Stimulated activated CD4-positive, alpha-beta T cell treated with anti-CD3 and anti-CD28 coated beads, Interleukin-1b, Interleukin-23, amount 100 ng/mL, for 4 hours (primary cell): ENCODE data around the gene RAB4B.
"Not testable (repeated sequence)": the region's sequence is repeated elsewhere in the genome, so short reads cannot be mapped to it uniquely, and the experiment has no call there.

ENCODE experiments used
- DNase-seq, 2 donors: peaks; one replicate each; pipeline ENCODE4 v3.0.0-alpha.2; 2020; ENCODE audit warnings: low read depth in 2 of 2

The RAB4B gene

DNA sequence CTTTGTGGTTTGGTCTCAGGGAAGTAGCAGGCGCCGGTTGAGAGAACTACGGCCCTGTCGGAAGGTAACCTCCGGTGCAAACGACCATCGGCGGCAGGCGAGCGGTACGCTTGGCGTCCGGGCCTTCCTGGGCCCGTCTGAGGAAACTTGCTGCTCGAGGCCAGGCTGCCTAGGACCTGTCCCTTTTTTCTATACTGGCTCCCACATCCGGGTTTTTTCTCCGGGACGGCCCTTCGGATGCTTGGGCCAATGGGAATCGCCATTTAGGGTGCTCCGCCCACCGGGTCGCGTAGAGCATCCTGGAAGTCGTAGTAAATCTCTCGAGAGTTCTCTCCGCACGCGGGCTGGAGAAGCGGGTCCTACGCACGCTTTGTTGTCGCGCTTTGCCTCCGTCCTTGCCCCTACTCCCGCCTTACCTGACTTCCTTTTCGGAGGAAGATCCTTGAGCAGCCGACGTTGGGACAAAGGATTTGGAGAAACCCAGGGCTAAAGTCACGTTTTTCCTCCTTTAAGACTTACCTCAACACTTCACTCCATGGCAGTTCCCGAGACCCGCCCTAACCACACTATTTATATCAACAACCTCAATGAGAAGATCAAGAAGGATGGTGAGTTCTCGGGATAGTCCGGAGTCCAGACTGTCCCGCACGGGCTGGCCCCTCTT is 27.0 kb upstream of the RAB4B start, which contains the start of gene SNRPA:
TSS of gene SNRPA (plus strand) at position 330 of the 664 bp plus-strand sequence. CDS start at position 536, 206 bp downstream.
- DNase-seq = peak; percentile 88 to 90

DNA sequence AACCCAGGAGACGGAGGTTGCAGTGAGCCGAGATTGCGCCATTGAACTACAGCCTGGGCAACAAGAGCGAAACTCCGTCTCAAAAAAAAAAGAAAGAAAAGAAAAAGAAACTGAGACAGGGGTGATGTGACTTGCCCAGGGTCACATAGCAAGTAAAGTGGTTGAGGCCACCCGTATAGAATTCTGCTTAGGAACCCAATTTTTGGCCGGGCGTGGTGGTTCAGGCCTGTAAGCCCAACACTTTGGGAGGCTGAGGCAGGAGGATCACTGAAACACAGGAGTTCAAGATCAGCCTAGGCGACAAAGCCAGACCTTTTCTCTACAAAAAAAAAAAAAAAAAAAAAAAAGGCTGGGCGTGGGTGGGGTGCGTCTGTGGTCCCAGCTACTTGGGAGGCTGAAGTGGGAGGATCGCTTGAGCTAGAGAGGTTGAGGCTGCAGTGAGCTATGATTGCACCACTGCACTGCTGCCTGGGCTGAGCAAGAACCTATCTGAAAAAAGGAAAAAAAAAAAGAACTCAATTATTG is 25.7 kb upstream of the RAB4B start:
- DNase-seq = no peak

DNA sequence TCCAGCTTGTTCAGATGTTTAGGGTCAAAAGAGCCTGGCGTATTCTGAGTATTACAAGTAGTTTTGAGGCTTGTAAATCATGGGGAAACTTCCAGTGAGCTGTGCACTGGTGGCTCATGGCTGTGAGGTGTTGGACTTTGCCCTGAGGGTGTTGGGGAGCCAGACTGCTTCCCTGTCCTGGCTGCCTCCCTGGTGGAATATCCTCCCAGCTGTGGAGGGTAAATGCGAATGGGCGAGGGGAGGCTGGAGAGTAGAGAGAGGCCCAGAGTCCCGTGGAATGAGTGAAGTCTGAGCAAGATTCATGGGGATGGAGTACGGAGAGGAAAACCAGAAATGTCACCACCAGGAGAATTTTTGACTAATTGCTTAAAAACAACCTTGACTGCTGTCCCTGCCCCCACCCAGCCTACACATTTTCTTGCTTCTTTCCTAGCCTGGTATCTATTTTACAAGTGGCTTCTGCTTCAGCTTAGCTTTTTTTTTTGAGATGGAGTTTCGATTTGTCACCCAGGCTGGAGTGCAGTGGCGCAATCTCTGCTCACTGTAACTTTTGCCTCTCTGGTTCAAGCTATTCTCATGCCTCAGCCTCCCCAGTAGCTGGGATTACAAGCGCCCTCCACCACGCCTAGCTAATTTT is 23.3 kb upstream of the RAB4B start:
- DNase-seq = peak in 1 of 2 donors; percentile 57

DNA sequence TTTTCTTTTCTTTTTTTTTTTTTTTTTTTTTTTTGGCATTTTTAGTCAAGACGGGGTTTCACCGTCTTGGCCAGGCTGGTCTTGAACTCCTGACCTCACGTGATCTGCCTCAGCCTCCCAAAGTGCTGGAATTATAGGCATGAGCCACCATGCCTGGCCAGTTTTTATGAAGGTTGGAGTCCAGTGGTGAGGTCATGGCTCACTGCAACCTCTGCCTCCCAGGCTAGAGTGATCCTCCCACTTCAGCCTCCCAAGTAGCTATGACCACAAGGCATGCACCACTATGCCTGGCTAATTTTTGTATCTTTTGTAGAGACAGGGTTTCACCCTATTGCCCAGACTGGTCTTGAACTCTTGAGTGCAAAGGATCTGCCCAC is 22.8 kb upstream of the RAB4B start:
- DNase-seq = no peak

DNA sequence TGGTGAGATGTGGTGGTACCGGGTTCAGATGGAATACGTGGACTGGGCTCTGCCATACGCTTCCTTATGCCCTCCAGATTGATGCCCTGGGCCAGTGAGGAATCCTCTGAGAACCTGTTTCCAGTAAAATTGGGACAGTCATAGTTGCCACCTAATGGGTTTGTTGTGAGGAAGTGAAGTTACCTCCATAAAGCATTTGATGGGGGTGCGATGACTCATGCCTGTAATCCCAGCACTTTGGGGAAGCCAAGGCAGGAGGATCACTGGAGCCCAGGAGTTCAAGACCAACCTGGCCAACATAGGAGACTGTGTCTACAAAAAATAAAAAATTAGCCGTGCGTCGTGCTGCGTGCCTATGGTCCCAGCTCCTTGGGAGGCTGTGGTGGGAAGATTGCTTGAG is 22.3 kb upstream of the RAB4B start:
- no peak for DNase-seq

DNA sequence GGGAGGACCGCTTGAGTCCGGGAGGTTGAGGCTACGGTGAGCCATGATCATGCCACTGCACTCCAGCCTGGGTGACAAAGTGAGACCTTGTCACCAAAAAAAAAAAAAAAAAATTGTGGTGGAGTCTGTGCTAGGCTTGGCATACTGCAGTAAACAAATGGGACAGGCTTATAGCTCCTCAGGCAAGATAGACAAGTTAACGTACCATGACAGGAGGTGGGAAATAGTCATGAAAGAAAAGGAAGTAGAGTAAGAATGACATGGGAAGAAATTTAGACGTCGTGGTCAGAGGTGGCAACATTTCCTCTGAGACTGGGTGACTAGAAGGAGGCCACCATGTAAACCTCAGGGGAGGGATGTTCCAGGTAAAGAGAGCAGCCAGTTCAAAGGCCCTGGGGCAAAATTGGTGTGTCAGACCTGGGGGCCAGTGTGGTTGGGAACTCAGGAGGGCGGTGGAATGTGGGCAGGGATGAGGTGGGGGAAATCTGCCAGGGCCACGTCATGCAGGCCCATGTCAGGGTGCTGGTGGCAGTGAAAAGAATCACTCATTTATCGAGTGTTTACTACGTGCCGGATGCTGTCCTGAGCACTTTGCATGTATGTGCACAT is 21.4 kb upstream of the RAB4B start:
- DNase-seq = no peak

DNA sequence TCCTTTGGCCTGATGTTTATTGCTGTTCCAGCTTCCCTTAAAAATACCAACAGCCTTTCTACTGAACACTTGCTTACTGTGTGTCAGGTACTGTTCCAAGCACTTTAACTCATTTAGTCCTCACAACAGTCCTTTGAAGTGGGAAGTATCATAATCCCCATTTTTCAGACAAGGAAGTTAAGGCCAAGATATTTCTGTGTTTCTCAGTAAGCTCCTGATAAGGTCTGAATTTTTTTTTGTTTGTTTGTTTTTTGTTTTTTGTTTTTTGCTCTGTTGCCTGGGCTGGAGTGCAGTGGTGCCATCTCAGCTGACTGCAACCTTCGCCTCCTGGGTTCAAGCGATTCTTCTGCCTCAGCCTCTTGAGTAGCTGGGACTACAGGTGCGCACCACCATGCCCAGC is 19.6 kb upstream of the RAB4B start:
- no peak for DNase-seq

DNA sequence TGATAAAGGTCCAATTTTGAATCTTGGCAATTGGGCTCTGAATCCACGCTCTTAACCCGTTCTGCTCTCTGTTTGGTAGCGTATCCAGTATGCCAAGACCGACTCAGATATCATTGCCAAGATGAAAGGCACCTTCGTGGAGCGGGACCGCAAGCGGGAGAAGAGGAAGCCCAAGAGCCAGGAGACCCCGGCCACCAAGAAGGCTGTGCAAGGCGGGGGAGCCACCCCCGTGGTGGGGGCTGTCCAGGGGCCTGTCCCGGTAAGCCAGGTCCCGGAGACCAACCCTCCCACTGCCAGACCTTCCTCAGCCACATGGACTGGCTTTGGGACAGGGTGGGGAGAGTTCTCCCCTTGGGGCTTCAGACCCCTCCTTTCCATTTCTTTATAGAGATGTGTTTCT is 18.7 kb upstream of the RAB4B start:
- DNase-seq = no peak

DNA sequence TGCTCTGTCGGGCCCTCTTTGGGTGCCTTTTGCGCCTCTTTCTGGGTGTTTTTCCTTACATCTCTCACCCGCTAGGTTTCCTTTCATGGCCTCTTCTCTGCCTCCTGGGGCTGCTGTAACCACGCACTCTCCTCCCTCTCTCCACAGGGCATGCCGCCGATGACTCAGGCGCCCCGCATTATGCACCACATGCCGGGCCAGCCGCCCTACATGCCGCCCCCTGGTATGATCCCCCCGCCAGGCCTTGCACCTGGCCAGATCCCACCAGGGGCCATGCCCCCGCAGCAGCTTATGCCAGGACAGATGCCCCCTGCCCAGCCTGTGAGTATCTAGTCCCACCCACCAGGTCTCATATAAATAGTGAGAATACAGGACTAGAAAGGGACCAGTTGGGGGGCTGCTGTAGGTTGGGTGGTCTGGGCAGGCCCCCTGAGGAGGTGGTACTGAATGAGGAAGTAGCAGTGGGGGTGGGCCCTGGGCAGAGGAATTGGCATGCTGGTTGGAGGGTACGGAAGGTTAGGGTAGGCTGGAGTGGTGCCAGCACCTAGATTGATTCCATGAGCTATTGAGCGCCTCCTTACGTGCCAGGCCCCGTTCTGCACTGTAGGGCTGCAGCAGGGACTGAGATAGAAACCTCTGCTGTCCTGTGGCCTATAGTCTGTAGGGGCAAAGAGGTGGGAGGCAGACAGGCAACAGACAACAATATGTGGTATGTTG is 15.1 kb upstream of the RAB4B start:
- DNase-seq = no peak

DNA sequence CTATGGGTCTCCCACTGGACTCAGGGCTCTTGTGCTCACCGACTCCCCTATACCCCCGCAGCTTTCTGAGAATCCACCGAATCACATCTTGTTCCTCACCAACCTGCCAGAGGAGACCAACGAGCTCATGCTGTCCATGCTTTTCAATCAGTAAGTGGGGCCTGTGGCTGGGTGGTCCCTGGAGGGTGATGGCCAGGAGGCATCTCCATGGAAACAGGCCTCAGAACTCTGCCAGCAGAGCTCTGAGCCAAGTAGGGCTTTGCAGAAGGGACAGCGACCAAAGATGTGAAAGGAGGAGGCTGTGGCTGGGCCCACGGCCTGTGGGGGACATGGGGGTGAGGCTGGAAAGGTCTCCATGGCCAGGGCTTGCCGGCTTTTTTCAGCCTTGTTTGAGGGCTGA is 14.5 kb upstream of the RAB4B start:
- DNase-seq = no peak

DNA sequence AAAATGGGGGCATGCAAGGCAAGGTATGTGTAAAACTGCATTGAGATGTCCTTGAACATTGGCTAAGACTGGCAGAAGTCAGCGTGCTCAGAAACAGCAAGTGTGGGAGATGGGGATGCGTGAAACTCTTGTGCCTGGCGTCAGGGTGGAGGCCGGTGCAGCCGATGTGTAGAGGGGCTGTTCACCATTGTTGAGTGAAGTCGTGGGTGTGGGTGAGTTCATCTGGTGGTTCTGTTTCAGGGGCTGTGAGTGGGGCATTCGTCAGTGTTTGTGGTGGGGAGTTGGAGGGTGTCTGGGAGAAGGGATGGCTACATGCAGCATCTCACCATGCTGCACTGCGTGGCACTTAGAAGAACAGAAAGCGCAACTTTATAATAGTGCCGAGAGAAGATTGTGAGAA is 14.1 kb upstream of the RAB4B start:
- no peak for DNase-seq

DNA sequence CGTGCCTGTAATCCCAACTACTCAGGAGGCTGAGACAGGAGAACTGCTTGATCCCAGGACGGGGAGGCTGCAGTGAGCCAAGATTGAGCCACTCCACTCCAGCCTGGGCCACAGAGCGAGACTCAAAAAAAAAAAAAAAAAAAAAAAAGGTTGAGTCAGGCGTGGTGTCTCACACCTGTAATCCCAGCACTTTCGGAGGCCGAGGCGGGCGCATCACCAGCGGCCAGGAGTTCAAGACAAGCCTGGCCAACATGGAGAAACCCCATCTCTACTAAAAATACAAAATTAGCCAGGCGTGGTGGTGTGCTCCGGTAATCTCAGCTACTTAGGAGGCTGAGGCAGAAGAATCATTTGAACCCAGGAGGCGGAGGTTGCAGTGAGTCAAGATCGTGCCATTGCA is 11.7 kb upstream of the RAB4B start:
- DNase-seq = not testable (repeated sequence)

DNA sequence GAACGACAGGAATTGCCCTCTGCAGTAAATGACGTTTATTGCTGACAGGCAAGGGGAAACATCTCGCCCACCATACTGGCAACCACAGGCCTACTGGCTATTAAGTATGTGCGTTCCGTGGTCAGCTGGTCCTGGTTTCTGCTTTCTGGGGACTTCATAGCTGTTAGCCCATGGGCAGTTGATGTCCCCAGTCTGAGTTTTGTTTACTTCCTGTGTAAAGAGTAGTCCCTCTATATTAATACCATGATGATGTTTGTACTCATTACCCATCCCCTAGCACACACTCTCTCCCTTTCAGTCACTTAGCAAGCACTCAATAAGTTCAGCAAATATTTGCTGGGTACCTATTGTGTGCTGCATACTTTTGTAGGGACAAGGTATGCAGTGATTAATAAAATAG is 9.2 kb upstream of the RAB4B start:
- DNase-seq = no peak

DNA sequence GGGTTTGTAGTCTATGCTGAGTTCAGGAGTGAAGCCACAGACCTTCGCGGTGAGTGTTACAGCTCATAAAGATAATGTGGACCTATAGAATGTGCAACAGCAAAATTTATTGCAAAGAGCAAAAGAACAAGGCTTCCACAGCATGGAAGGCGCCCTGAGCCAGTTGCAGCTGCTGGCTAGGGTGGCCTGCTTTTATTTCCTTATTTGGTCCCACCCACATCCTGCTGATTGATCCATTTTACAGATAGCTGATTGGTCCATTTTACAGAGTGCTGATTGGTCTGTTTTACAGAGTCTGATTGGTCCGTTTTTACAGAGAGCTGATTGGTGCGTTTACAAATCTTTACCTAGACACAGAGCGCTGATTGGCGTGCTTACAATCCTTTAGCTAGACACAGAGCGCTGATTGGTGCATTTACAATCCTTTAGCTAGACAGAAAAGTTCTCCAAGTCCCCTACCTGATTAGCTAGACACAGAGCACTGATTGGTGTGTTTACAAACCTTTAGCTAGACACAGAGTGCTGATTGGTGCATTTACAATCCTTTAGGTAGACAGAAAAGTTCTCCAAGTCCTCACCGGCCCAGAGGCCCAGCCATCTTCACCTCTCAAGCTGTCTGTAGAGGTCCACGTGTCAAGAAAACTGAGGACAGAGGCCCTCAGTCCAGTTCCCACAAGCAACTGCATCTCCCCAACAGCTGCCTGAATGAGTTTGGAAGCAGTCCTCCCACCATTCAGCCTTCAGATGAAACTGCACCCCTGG is 6.8 kb upstream of the RAB4B start:
- not testable (repeated sequence) for DNase-seq

DNA sequence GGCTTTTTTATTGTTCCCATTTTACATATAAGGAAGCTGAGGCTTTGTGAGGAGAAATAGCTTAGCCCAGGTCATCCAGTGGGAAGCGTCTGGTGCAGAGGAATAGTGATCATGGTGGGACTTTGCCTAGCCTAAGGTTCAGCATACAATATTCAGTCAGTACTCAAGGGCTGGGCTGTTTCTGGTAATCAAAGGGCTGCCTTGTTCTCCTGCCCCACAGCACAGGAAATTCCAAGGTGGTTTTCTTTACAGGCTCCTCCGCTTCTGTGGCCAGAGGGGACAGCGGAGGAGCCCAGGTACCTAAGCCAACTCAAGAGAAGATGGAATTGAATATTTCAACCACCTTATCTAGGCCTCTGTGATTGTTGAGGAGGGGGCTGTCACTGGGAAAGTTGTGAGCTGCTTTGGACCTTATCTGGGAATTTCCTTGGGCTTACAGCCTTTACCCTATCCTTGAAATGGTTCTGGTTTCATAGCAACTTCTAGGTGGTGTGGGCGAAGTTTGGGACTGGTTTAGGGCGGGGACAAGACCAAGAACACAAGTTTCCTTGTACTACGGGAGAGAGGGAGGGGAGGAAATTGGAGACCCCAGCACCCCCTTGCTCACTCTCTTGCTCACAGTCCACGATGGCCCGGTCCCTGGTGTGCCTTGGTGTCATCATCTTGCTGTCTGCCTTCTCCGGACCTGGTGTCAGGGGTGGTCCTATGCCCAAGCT is 3.0 kb upstream of the RAB4B start, which contains the start of gene MIA:
TSS of gene MIA (plus strand) at position 606 of the 716 bp plus-strand sequence. CDS start at position 628, 22 bp downstream.
- DNase-seq = no peak

DNA sequence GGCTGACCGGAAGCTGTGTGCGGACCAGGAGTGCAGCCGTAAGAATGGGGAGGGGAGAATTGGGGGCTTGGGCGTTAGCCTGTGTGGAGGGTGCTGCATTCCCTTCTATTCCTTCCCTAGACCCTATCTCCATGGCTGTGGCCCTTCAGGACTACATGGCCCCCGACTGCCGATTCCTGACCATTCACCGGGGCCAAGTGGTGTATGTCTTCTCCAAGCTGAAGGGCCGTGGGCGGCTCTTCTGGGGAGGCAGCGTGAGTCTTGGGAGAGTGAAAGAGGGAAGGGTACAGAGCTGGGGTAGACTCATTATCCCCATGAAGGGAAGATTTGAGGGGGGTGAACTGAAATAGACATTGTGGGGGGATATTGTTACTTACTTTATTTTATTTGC is 2.4 kb upstream of the RAB4B start:
- no peak for DNase-seq

DNA sequence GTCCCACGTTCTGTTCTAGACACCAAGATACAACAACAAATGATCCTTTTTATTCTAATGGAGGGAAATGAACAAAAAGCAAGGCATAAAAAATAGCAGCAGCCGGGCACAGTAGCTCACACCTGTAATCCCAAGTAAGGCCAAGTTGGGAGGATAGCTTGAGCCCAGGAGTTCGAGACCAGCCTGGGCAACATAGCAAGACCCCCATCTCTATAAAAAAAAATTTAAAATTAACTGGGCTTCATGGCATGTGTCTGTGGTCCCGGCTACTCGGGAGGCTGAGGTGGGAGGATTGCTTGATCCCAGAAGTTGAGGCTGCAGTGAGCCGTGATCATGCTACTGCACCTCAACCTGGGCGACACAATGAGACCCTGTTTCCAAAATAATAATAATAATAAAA is 1.7 kb upstream of the RAB4B start:
- no peak for DNase-seq

DNA sequence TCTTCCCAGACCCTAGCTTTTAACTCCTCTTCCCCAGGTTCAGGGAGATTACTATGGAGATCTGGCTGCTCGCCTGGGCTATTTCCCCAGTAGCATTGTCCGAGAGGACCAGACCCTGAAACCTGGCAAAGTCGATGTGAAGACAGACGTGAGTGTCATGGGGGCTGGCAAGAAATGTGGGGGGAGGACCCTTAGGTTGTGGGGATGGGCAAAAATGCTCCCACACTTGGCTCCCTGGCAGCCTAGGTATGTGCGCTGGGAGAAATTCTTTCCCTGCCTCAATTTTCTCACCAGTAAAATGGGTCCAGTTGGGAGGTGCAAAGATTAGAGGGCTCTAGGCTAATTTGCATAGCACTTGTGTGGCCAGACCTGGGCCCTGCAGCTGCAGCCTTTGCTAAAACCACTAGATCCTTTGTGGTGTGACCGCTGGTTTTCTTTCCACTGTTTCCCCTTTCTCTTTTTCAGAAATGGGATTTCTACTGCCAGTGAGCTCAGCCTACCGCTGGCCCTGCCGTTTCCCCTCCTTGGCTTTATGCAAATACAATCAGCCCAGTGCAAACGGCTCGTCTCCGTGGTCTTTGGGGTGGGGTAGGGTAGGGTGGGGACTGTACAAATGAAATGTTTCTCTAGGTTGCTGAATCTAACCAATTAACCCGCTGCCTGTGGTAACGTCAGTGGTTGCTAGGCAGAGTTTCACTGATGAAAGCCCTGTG is 959 bp upstream of the RAB4B start:
- peak; percentile 66 to 81 for DNase-seq

DNA sequence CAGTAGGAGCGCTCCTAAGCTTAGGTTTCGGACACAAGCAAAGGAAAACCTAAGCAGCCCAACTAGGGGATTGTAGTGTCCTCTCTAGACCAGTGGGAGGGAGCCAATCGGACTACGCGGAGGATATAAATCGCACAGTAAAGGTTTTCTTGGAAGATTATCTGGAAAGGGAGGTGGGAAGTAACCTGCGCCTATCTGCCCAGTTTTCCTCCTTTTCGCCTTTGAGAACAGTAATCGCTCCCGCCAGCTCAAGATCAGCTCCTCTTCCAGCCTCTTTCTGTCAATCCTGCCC is 456 bp upstream of the RAB4B start:
- DNase-seq = no peak

DNA sequence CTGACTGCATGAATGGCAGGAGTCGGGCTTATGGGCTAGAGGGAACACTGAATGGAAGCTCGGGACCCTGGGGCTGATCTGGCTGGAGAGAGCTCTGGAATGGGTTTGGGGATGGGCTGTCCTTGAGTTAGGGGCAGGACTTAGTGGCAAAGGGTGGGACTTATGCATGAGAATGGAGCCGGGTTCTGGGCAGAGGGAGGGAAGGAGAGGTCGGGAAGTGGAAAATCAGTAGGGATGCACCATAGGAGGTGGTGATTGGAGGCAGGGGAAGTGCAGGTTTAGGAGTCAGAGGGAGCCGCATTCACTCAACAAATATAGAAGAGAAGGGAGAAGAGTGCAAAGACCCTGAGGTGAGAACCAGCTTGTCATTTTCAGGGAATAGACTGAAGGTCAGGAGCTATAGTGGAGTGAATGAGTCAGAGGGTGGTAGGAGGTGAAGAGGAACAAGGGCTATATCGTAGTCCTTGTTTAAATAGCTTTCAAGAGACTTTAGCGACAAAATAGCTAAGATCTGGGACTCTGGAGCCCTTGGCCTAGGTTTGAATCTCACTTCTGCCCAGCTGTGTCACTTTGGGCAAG is 748 bp downstream of the RAB4B start:
- DNase-seq = no peak
